A549 (cell line): ENCODE measurements around the gene WT1. TPM values are rescaled to one million over a fixed set of nuclear protein-coding genes. Genes with fewer than 3 reads are reported as not detected.

ENCODE experiments used
- ATAC-seq, 2 experiments: fragments of 200-7000 bp in 1 of 2; fragments of >200 bp in 1 of 2; cut with Nextera tagmentation in 1 of 2; cut with Tn5 transposase in 1 of 2; 3 replicates each; pipeline versions ENCODE4 v1.8.0 to v1.9.1; 2018 to 2020; ENCODE audit warnings: mild to moderate bottlenecking in 1 of 2, moderate library complexity in 1 of 2
- CTCF ChIA-PET: fragments of 300-600 bp; sonication (Branson Sonifier 250); formaldehyde crosslinking; extraction: SDS; loops from one replicate; lab custom pipeline; 2021; ENCODE audit warnings: antibody characterized with exemption, inconsistent platforms; lab: Yijun Ruan, JAX
- POLR2A ChIA-PET: fragments of 350-600 bp; formaldehyde crosslinking; extraction: SDS; loops from one replicate; lab custom pipeline; 2021; ENCODE audit warnings: antibody characterized with exemption, inconsistent platforms; lab: Yijun Ruan, JAX
- DNase-seq, 2 experiments: peaks; one replicate each; pipeline versions ENCODE4 v3.0.0 to v3.0.0-alpha.2; 2011 to 2016; ENCODE audit warnings: low read depth in 1 of 2, low spot score in 1 of 2
- FAIRE-seq: peaks from 2 replicates; lab custom pipeline; 2011; peaks lifted over from hg19 to GRCh38; lab: Jason Lieb, UNC
- H3K27ac ChIP-seq, 2 experiments: fragments of >200 bp; sonication (Bioruptor Twin); formaldehyde crosslinking; 3 replicates each; pipeline ENCODE4 v1.5.1; 2016 to 2017
- H3K4me1 ChIP-seq: fragments of >200 bp; sonication (Bioruptor Twin); formaldehyde crosslinking; 3 replicates; pipeline ENCODE4 v1.6.1; 2016
- H3K4me2 ChIP-seq: fragments of >200 bp; sonication (Bioruptor Twin); formaldehyde crosslinking; 3 replicates; pipeline ENCODE4 v1.6.1; 2016
- H3K4me3 ChIP-seq: fragments of >200 bp; sonication (Bioruptor Twin); formaldehyde crosslinking; 3 replicates; pipeline ENCODE4 v1.5.1; 2016
- H3K9me3 ChIP-seq: fragments of >200 bp; sonication (Bioruptor Twin); formaldehyde crosslinking; 3 replicates; pipeline ENCODE4 v1.6.1; 2016
- CBX8 ChIP-seq: fragments of 200-600 bp; sonication (generic); IDR thresholded peaks from 2 replicates; pipeline ENCODE4 v1.6.1; 2016
- CEBPB ChIP-seq, 2 experiments: fragments of >200 bp in 1 of 2; sonication (Bioruptor Twin) in 1 of 2; formaldehyde crosslinking in 1 of 2; IDR thresholded peaks; 2 replicates each; pipeline ENCODE4 v1.6.1; 2012 to 2016
- CHD4 ChIP-seq: fragments of 200-600 bp; sonication (generic); IDR thresholded peaks from 2 replicates; pipeline ENCODE4 v1.6.1; 2016; ENCODE audit warnings: antibody characterized with exemption, mild to moderate bottlenecking, borderline replicate concordance
- EHMT2 ChIP-seq: fragments of 200-600 bp; sonication (generic); IDR thresholded peaks from 2 replicates; pipeline ENCODE4 v1.6.1; 2016; ENCODE audit warnings: antibody characterized with exemption, low read depth, mild to moderate bottlenecking, moderate library complexity
- HDAC2 ChIP-seq: fragments of 200-600 bp; sonication (generic); IDR thresholded peaks from 2 replicates; pipeline ENCODE4 v1.6.1; 2016
- HOXB5 ChIP-seq: fragments of 250-450 bp; sonication (Bioruptor Pico); IDR thresholded peaks from 2 replicates; pipeline ENCODE4 v1.5.0; 2020; ENCODE audit warnings: mild to moderate bottlenecking, moderate library complexity
- KDM1A ChIP-seq: fragments of 200-600 bp; sonication (generic); IDR thresholded peaks from 2 replicates; pipeline ENCODE4 v1.6.1; 2016; ENCODE audit warnings: low read depth, mild to moderate bottlenecking
- KDM5A ChIP-seq: fragments of 200-600 bp; sonication (generic); IDR thresholded peaks from 2 replicates; pipeline ENCODE4 v1.6.1; 2016; ENCODE audit warnings: antibody characterized with exemption, mild to moderate bottlenecking
- MAFK ChIP-seq: fragments of 450-650 bp; IDR thresholded peaks from 2 replicates; pipeline ENCODE4 v1.6.1; 2014; ENCODE audit not compliant: partially characterized antibody
- NPAS2 ChIP-seq: fragments of 250-450 bp; sonication (Bioruptor Pico); IDR thresholded peaks from 2 replicates; pipeline ENCODE4 v1.8.0; 2022; ENCODE audit warnings: mild to moderate bottlenecking, moderate library complexity, borderline replicate concordance
- NR3C1 ChIP-seq: fragments of >200 bp; sonication (Bioruptor Twin); formaldehyde crosslinking; IDR thresholded peaks from 3 replicates; pipeline ENCODE4 v1.6.1; 2017
- POLR2A ChIP-seq: IDR thresholded peaks from 2 replicates; pipeline ENCODE4 v1.6.1; 2012; ENCODE audit warnings: mild to moderate bottlenecking, low read length
- RARB ChIP-seq: fragments of 250-450 bp; sonication (Bioruptor Pico); IDR thresholded peaks from 2 replicates; pipeline ENCODE4 v1.8.0; 2021; ENCODE audit warnings: mild to moderate bottlenecking, moderate library complexity
- RCOR1 ChIP-seq: fragments of 150-350 bp; IDR thresholded peaks from 2 replicates; pipeline ENCODE4 v1.6.1; 2014; ENCODE audit warnings: antibody characterized with exemption, low read length, low read depth
- ZC3H11A ChIP-seq: fragments of 450-650 bp; IDR thresholded peaks from 2 replicates; pipeline ENCODE4 v1.6.1; 2014; ENCODE audit warnings: antibody characterized with exemption, mild to moderate bottlenecking
- ZSCAN20 ChIP-seq: fragments of 250-450 bp; sonication (Bioruptor Pico); IDR thresholded peaks from 2 replicates; pipeline ENCODE4 v1.8.0; 2022; ENCODE audit warnings: mild to moderate bottlenecking, moderate library complexity
- WGBS: methylation state at CpG from one replicate; pipeline ENCODE4 v1.1.6; 2017; ENCODE audit errors: missing lambda C conversion rate; 5-methylcytosine and 5-hydroxymethylcytosine counted together
- polyA plus RNA-seq, 4 experiments: library from polyadenylated mRNA; depleted of rRNA in 3 of 4; stranded (reverse); fragments of >200 nt; fragmentation: RNase III in 1 of 4; extraction: RNeasy Plus Mini Kit Qiagen cat#74134 plus additional on column Dnase treatment in 1 of 4; gene quantifications; 2 replicates in 3 of 4; 3 replicates in 1 of 4; pipeline ENCODE4 v1.2.3, GENCODE V29; 2011 to 2017
- TF ChIP-seq, protein P1 (sequence below): fragments of 250-450 bp; sonication (Bioruptor Pico); IDR thresholded peaks from 2 replicates; pipeline ENCODE4 v1.5.0; 2021; ENCODE audit warnings: mild to moderate bottlenecking, moderate library complexity, borderline replicate concordance
- TF ChIP-seq, protein P2 (sequence below): fragments of >200 bp; sonication (Bioruptor Twin); formaldehyde crosslinking; IDR thresholded peaks from 2 replicates; pipeline ENCODE4 v1.6.1; 2016
- TF ChIP-seq, protein P3 (sequence below): IDR thresholded peaks from 2 replicates; pipeline ENCODE4 v1.6.1; 2012; ENCODE audit warnings: low read depth, borderline replicate concordance
- TF ChIP-seq, protein P4 (sequence below): IDR thresholded peaks from 2 replicates; pipeline ENCODE4 v1.6.1; 2012
- TF ChIP-seq, protein P5 (sequence below): fragments of 250-450 bp; sonication (Bioruptor Pico); IDR thresholded peaks from 2 replicates; pipeline ENCODE4 v1.5.0; 2020; ENCODE audit warnings: low read depth, mild to moderate bottlenecking, moderate library complexity

The WT1 gene
- polyA plus RNA-seq, 2 of the 4 experiments (the other 2 are of a cell fraction): 2.8 to 4.0 TPM

DNA sequence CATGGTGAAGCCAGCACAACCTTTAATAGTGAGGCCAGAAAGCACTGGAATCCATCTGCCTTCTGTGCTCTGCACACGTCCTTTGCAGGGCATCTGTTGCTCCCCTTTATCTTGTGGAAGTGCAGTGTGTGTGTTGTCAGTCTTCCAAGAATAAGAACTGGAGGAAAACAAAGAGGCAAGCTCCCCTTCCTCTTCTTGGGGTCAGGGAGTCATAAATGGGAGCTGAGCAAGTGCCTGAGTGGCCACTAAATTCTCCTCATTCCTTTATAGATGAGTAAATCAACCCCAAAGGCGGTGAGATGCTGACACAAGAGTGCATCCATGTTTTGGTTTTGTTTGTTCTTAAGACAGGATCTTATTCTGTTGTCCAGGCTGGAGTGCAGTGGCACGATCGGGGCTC lies 38.3 kb downstream of the WT1 start:
- POLR2A ChIA-PET: no interaction called here
- FAIRE-seq: no peak
- H3K9me3 ChIP-seq: no peaks in the 10 kb centered on the region
- H3K4me1 ChIP-seq: no peaks in the 10 kb centered on the region
- ATAC-seq: no peak
- 59% methylated on average over 4 of the region's 4 CpGs for WGBS
- no peak overlapping the region for H3K27ac ChIP-seq
- TF ChIP-seq MAFK (no peak), CEBPB (IDR thresholded peaks at IDR 0.05) (no peak), POLR2A (no peak), CBX8 (no peak), HDAC2 (no peak), NR3C1 (no peak), KDM5A (no peak)
- TF ChIP-seq, protein P1, sequence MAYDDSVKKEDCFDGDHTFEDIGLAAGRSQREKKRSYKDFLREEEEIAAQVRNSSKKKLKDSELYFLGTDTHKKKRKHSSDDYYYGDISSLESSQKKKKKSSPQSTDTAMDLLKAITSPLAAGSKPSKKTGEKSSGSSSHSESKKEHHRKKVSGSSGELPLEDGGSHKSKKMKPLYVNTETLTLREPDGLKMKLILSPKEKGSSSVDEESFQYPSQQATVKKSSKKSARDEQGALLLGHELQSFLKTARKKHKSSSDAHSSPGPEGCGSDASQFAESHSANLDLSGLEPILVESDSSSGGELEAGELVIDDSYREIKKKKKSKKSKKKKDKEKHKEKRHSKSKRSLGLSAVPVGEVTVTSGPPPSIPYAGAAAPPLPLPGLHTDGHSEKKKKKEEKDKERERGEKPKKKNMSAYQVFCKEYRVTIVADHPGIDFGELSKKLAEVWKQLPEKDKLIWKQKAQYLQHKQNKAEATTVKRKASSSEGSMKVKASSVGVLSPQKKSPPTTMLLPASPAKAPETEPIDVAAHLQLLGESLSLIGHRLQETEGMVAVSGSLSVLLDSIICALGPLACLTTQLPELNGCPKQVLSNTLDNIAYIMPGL (CRISPR knock-in tag): no peak
- TF ChIP-seq, protein P2, sequence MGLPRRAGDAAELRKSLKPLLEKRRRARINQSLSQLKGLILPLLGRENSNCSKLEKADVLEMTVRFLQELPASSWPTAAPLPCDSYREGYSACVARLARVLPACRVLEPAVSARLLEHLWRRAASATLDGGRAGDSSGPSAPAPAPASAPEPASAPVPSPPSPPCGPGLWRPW: no peak
- TF ChIP-seq, protein P3, sequence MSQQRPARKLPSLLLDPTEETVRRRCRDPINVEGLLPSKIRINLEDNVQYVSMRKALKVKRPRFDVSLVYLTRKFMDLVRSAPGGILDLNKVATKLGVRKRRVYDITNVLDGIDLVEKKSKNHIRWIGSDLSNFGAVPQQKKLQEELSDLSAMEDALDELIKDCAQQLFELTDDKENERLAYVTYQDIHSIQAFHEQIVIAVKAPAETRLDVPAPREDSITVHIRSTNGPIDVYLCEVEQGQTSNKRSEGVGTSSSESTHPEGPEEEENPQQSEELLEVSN: no peak
- TF ChIP-seq, all 56 proteins: peak for 0
- CTCF ChIA-PET: interaction anchor here (1.3 kb wide), 2 partner anchors 11 to 74 kb away, joined by 4 read pairs; no protein-coding TSS in a partner anchor
- no peak for DNase-seq
- no peak overlapping the region for H3K4me3 ChIP-seq
- no peak overlapping the region for H3K4me2 ChIP-seq

DNA sequence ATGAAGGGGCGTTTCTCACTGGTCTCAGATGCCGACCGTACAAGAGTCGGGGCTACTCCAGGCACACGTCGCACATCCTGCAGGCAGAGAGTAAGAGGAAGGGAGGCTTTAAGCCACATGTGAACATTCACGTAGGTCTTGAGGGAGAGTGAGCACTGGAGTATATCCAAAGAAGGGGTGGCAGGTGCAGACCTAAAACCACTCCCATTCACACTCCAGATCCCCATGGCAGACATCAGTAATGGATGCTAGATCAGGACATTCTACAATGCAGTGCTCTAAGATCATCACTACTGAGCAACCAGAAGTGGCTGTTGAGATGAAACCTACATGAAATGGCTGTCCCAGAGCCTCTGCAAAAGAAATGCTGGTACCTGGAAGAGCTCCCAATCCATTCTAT lies 39.0 kb downstream of the WT1 start:
- Histone ChIP-seq H3K4me2 (no peak overlapping the region), H3K27ac (no peak overlapping the region), H3K9me3 (no peaks in the 10 kb centered on the region), H3K4me3 (no peak overlapping the region), H3K4me1 (no peaks in the 10 kb centered on the region)
- FAIRE-seq (no peak), ATAC-seq (no peak), DNase-seq (no peak)
- CTCF ChIA-PET: interaction anchor here (1.3 kb wide), 2 partner anchors 10 to 73 kb away, joined by 4 read pairs; no protein-coding TSS in a partner anchor
- POLR2A ChIA-PET: no interaction called here
- no peak for TF ChIP-seq NR3C1
- TF ChIP-seq HOXB5 (CRISPR knock-in tag): no peak
- no peak for TF ChIP-seq NPAS2 (CRISPR knock-in tag)
- TF ChIP-seq POLR2A: no peak
- no peak for TF ChIP-seq RARB (CRISPR knock-in tag)
- TF ChIP-seq KDM5A: no peak
- TF ChIP-seq KDM1A: no peak
- no peak for TF ChIP-seq CHD4
- TF ChIP-seq CBX8: no peak
- no peak for TF ChIP-seq RCOR1
- TF ChIP-seq EHMT2: no peak
- TF ChIP-seq, protein P4, sequence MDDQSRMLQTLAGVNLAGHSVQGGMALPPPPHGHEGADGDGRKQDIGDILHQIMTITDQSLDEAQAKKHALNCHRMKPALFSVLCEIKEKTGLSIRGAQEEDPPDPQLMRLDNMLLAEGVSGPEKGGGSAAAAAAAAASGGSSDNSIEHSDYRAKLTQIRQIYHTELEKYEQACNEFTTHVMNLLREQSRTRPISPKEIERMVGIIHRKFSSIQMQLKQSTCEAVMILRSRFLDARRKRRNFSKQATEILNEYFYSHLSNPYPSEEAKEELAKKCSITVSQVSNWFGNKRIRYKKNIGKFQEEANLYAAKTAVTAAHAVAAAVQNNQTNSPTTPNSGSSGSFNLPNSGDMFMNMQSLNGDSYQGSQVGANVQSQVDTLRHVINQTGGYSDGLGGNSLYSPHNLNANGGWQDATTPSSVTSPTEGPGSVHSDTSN: no peak
- no peak for TF ChIP-seq ZC3H11A
- TF ChIP-seq HDAC2: no peak
- TF ChIP-seq ZSCAN20: no peak
- TF ChIP-seq, protein P5, sequence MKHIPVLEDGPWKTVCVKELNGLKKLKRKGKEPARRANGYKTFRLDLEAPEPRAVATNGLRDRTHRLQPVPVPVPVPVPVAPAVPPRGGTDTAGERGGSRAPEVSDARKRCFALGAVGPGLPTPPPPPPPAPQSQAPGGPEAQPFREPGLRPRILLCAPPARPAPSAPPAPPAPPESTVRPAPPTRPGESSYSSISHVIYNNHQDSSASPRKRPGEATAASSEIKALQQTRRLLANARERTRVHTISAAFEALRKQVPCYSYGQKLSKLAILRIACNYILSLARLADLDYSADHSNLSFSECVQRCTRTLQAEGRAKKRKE (CRISPR knock-in tag): no peak
- WGBS: 82% methylated on average over 7 of the region's 7 CpGs
